Measurements from ENCODE around the gene FZR1. TPM values are rescaled to one million over a fixed set of nuclear protein-coding genes. Genes with fewer than 3 reads are reported as not detected.

Gene FZR1
- total and polyA plus RNA-seq, 2 of the 13 experiments (the other 11 are each of a cell fraction or from before 2014, with no cell fraction given), result 29.0 to 30.8 TPM

GRCh38 chr19:3500429-3501101 is 5.5 kb upstream of the FZR1 start, which contains the start of gene DOHH (continued):
- no peak; the same call in 1 of the 2 replicates for TF ChIP-seq PLSCR1 (CRISPR knock-in tag; IDR thresholded peaks at IDR 0.05; ENCODE audit: borderline replicate concordance)
- peak; percentile 83 for TF ChIP-seq ZNF580 (CRISPR knock-in tag; IDR thresholded peaks at IDR 0.05; ENCODE audit: borderline replicate concordance, low read depth)
- no peak for TF ChIP-seq NFE2L2 (IDR thresholded peaks at IDR 0.05; ENCODE audit: low read length)
- TF ChIP-seq GMEB2 (CRISPR knock-in tag; IDR thresholded peaks at IDR 0.05; ENCODE audit: low read depth), result no peak
- TF ChIP-seq TRIM24 (CRISPR knock-in tag; IDR thresholded peaks at IDR 0.05), result no peak
- no peak for TF ChIP-seq SOX13 (IDR thresholded peaks at IDR 0.05)
- no peak for TF ChIP-seq SOX13 (CRISPR knock-in tag; conservative IDR thresholded peaks at IDR 0.05 in 1 of 2, IDR thresholded peaks at IDR 0.05 in 1 of 2)
- TF ChIP-seq ZNF496 (CRISPR knock-in tag; IDR thresholded peaks at IDR 0.05; ENCODE audit: insufficient replicate concordance), result no peak
- TF ChIP-seq MXD1 (CRISPR knock-in tag; IDR thresholded peaks at IDR 0.05), result peak; percentile 96
- TF ChIP-seq POLR2AphosphoS5 (IDR thresholded peaks at IDR 0.05; ENCODE audit: low read depth, low read length), result peak; percentile 76
- no peak; the same call in 1 of the 2 replicates for TF ChIP-seq ZNF691 (CRISPR knock-in tag; IDR thresholded peaks at IDR 0.05; ENCODE audit: borderline replicate concordance, low read depth)
- peak; percentile 62; the same call in 1 of the 2 replicates for TF ChIP-seq ZNF780A (CRISPR knock-in tag; IDR thresholded peaks at IDR 0.05)
- TF ChIP-seq AKAP8 (CRISPR knock-in tag; IDR thresholded peaks at IDR 0.05), result no peak
- TF ChIP-seq JARID2 (CRISPR knock-in tag; IDR thresholded peaks at IDR 0.05; ENCODE audit: insufficient replicate concordance), result peak; percentile 39
- TF ChIP-seq ZNF660 (CRISPR knock-in tag; IDR thresholded peaks at IDR 0.05; ENCODE audit: borderline replicate concordance, low read depth), result no peak
- TF ChIP-seq RNF219 (CRISPR knock-in tag; IDR thresholded peaks at IDR 0.05), result no peak
- TF ChIP-seq ZNF605 (CRISPR knock-in tag; IDR thresholded peaks at IDR 0.05), result peak; percentile 86
- TF ChIP-seq SRSF9 (IDR thresholded peaks at IDR 0.05; ENCODE audit: borderline replicate concordance, insufficient read depth, low read depth, low read length, poor library complexity, severe bottlenecking), result no peak
- peak; percentile 94; the same call in 1 of the 2 replicates for TF ChIP-seq AHR (CRISPR knock-in tag; IDR thresholded peaks at IDR 0.05)
- peak; percentile 64; the same call in 1 of the 2 replicates for TF ChIP-seq MEIS1 (CRISPR knock-in tag; IDR thresholded peaks at IDR 0.05; ENCODE audit: borderline replicate concordance)
- no peak for TF ChIP-seq ETS1 (CRISPR knock-in tag; IDR thresholded peaks at IDR 0.05)

Data from HepG2 (cell line).